ENCODE measurements around the gene CDKL2. TPM values are rescaled to one million over a fixed set of nuclear protein-coding genes. Genes with fewer than 3 reads are reported as not detected.

Gene CDKL2
- total and polyA plus RNA-seq, 2 donors (not counting 1 experiment from before 2014, with no cell fraction given) = 0.81 TPM; not detected in 1

- Mint-ChIP-seq H3K4me3 (no peak overlapping the region), H3K9me3 (ENCODE audit: insufficient read depth) (no peaks in the 10 kb centered on the region), H3K4me1 (no peaks in the 10 kb centered on the region), H3K27ac (no peak overlapping the region), H3K27me3 (no peaks in the 10 kb centered on the region)
- WGBS (ENCODE audit: insufficient coverage) = no CpG with 5 or more reads among the region's 1 CpG
- H4K20me1 ChIP-seq (ENCODE audit: control insufficient read depth, insufficient read depth, low read length, poor library complexity, severe bottlenecking) = no peaks in the 10 kb centered on the region
- no peak for TF ChIP-seq EZH2 (IDR thresholded peaks at IDR 0.05; ENCODE audit: borderline replicate concordance, insufficient read depth, low read depth, low read length, poor library complexity, severe bottlenecking)
- TF ChIP-seq, protein P1, sequence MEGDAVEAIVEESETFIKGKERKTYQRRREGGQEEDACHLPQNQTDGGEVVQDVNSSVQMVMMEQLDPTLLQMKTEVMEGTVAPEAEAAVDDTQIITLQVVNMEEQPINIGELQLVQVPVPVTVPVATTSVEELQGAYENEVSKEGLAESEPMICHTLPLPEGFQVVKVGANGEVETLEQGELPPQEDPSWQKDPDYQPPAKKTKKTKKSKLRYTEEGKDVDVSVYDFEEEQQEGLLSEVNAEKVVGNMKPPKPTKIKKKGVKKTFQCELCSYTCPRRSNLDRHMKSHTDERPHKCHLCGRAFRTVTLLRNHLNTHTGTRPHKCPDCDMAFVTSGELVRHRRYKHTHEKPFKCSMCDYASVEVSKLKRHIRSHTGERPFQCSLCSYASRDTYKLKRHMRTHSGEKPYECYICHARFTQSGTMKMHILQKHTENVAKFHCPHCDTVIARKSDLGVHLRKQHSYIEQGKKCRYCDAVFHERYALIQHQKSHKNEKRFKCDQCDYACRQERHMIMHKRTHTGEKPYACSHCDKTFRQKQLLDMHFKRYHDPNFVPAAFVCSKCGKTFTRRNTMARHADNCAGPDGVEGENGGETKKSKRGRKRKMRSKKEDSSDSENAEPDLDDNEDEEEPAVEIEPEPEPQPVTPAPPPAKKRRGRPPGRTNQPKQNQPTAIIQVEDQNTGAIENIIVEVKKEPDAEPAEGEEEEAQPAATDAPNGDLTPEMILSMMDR (IDR thresholded peaks at IDR 0.05) = no peak
- no peaks in the 10 kb centered on the region for H3K9me3 ChIP-seq (ENCODE audit: control extremely low read depth in 1 of 3, control insufficient read depth in 2 of 3, insufficient read depth in 1 of 3, low read length in 2 of 3)
- intact Hi-C loops (cut with micrococcal nuclease) = loop anchor here (10.0 kb wide), 1 partner anchor 307 kb away; the partner anchor contains the start of gene NAAA
- H3K4me2 ChIP-seq (replicated peaks; ENCODE audit: low read depth, low read length, poor library complexity, severe bottlenecking) = no peak overlapping the region
- no peak overlapping the region for H3K4me3 ChIP-seq (ENCODE audit: control extremely low read depth in 1 of 5, extremely low read depth in 1 of 5, insufficient read depth in 1 of 5, low read depth in 2 of 5, low read length in 4 of 5)
- DNase-seq (no peak), ATAC-seq (ENCODE audit: low read depth) (no peak)
- no peaks in the 10 kb centered on the region for H3K79me2 ChIP-seq (ENCODE audit: control insufficient read depth, insufficient read depth, low read length)
- no peak overlapping the region for H3K9ac ChIP-seq (ENCODE audit: low read length)
- ChIA-PET CTCF (no interaction called here), POLR2A (no interaction called here)
- H3K4me1 ChIP-seq (ENCODE audit: control insufficient read depth in 2 of 2, insufficient read depth in 2 of 2, low read length in 2 of 2) = no peaks in the 10 kb centered on the region
- H2AFZ ChIP-seq (ENCODE audit: insufficient read depth, low read depth, low read length, poor library complexity, severe bottlenecking) = no peak overlapping the region
- no peaks in the 10 kb centered on the region for H3K27me3 ChIP-seq (replicated peaks in 1 of 4; ENCODE audit: control extremely low read depth in 1 of 4, control insufficient read depth in 3 of 4, insufficient read depth in 4 of 4, low read length in 3 of 4)
- peaks cover 0 to 1% of the 10 kb centered on the region in 2 experiments for H3K36me3 ChIP-seq (replicated peaks in 1 of 2; ENCODE audit: control extremely low read depth in 1 of 2, control insufficient read depth in 1 of 2, extremely low read depth in 1 of 2, insufficient read depth in 2 of 2, low read length in 1 of 2)
- no peak overlapping the region for H3K27ac ChIP-seq (ENCODE audit: low read length in 2 of 2)
These were observed 7.5 kb upstream of the CDKL2 start for GRCh38 chr4:75637827-75638226.

- Histone ChIP-seq H3K79me2 (ENCODE audit: control insufficient read depth, insufficient read depth, low read length) (no peaks in the 10 kb centered on the region), H3K9me3 (ENCODE audit: control extremely low read depth in 1 of 3, control insufficient read depth in 2 of 3, insufficient read depth in 1 of 3, low read length in 2 of 3) (no peaks in the 10 kb centered on the region), H3K4me1 (ENCODE audit: control insufficient read depth in 2 of 2, insufficient read depth in 2 of 2, low read length in 2 of 2) (no peaks in the 10 kb centered on the region), H4K20me1 (ENCODE audit: control insufficient read depth, insufficient read depth, low read length, poor library complexity, severe bottlenecking) (no peaks in the 10 kb centered on the region), H3K4me3 (ENCODE audit: control extremely low read depth in 1 of 5, extremely low read depth in 1 of 5, insufficient read depth in 1 of 5, low read depth in 2 of 5, low read length in 4 of 5) (no peak overlapping the region), H3K9ac (ENCODE audit: low read length) (no peak overlapping the region), H3K27ac (ENCODE audit: low read length in 2 of 2) (no peak overlapping the region), H3K36me3 (replicated peaks in 1 of 2; ENCODE audit: control extremely low read depth in 1 of 2, control insufficient read depth in 1 of 2, extremely low read depth in 1 of 2, insufficient read depth in 2 of 2, low read length in 1 of 2) (no peaks in the 10 kb centered on the region), H2AFZ (ENCODE audit: insufficient read depth, low read depth, low read length, poor library complexity, severe bottlenecking) (no peak overlapping the region), H3K27me3 (replicated peaks in 1 of 4; ENCODE audit: control extremely low read depth in 1 of 4, control insufficient read depth in 3 of 4, insufficient read depth in 4 of 4, low read length in 3 of 4) (no peaks in the 10 kb centered on the region), H3K4me2 (replicated peaks; ENCODE audit: low read depth, low read length, poor library complexity, severe bottlenecking) (no peak overlapping the region)
- Mint-ChIP-seq H3K27ac (no peak overlapping the region), H3K4me1 (no peaks in the 10 kb centered on the region), H3K9me3 (ENCODE audit: insufficient read depth) (no peaks in the 10 kb centered on the region), H3K4me3 (no peak overlapping the region), H3K27me3 (no peaks in the 10 kb centered on the region)
- DNase-seq (no peak), ATAC-seq (ENCODE audit: low read depth) (no peak)
- intact Hi-C loops (cut with micrococcal nuclease) = loop anchor here (10.0 kb wide), 1 partner anchor 308 kb away; the partner anchor contains the start of gene NAAA
- no CpG with 5 or more reads among the region's 1 CpG for WGBS (ENCODE audit: insufficient coverage)
- POLR2A ChIA-PET = no interaction called here
- TF ChIP-seq EZH2 (IDR thresholded peaks at IDR 0.05; ENCODE audit: borderline replicate concordance, insufficient read depth, low read depth, low read length, poor library complexity, severe bottlenecking) = no peak
- TF ChIP-seq, protein P1 (IDR thresholded peaks at IDR 0.05) = no peak
- CTCF ChIA-PET = no interaction called here
These were observed 6.8 kb upstream of the CDKL2 start for GRCh38 chr4:75637176-75637575.

Data from B cell (primary cell).